Stromal cell of bone marrow (primary cell): ENCODE measurements around the gene TBPL2.
A peak's percentile ranks its signal among the peaks of the same experiment; 100 is the strongest.
"Not testable (repeated sequence)": the region's sequence is repeated elsewhere in the genome, so short reads cannot be mapped to it uniquely, and the experiment has no call there.

ENCODE experiments used
- DNase-seq: peaks from one replicate; pipeline ENCODE4 v3.0.0-alpha.2; 2012; ENCODE audit warnings: low read depth

TBPL2 gene

DNA sequence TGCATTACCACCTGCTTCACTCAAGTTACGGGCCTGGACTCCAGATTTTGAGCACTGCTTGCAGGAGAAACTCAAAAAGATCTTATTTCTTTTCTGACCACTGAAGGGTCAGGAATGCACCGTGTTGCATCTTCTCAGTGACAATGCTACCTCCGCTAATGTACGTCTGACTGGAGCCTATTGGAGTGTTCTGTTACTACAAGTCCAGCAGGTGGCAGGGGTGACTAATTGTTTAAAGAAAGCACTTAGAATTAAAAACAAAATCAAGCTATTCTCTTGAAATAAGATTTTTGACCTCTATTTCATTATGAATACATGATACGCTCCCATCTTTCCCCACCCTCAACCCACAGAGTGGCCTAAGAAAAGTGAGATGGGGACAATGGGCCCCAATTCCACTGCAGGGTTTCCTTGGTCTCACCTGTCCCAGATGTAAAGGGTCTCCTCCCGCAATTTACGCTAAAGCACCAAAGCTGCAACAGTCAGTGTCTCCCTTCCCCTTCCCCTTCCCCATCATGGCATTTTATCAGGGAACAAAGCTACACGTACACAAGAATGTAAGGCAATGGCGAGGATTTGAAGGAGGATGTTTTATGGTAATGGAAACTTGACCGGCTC lies 2.2 kb downstream of the TBPL2 start:
- DNase-seq: peak; percentile 44

DNA sequence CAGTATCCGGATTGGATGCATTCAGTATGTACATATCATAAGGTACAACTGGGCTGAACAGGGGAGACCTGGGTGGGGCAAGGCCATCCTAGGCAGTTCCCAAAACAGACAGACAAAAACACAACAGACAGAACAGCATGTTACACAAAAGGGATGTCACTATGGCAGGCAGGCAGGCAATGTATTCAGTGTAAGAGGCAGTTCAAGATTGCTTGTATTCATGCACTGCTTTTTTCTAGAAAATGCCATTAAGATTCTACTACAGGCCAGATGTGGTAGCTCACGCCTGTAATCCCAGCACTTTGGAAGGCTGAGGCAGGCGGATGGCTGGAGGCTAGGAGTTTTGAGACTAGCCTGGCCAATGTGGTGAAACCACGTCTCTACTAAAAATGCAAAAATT lies 3.5 kb downstream of the TBPL2 start:
- DNase-seq: no peak

DNA sequence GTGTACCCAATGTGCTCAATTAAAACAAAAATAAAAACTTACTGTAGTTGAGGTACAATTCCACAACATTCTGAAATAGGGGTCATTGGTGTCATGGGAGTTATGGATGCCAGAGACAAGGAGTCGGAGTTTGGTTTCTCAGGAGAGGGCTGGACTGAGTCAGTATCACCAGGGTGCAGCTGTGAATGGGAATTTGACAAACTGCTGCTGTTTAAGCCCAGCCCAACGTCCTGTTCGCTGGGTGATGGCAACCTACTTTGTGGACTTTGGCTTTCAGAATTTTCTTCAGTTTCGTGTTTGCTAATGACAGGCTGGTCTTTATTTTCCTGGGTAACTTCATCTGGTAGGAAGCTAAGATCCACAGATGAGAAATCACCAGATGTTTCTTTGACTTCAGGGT lies 3.9 kb downstream of the TBPL2 start:
- no peak for DNase-seq

DNA sequence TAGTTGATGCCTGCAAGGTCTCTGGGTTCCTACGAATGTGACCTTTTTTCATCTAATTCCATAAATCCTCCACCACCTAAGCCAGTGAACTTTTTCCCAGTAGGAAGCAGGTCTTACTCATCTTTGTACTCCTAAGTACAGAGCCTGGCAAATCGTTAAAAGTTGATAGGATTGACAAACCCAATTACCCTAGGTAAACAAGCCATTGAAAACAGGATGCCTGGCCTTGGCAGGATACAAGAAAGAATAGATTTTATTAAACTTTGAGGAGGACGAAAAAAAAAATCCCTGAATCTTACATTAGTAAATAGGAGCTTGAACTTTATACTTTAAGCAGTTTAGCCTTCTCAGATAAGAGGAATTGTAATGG lies 5.6 kb downstream of the TBPL2 start:
- no peak for DNase-seq

DNA sequence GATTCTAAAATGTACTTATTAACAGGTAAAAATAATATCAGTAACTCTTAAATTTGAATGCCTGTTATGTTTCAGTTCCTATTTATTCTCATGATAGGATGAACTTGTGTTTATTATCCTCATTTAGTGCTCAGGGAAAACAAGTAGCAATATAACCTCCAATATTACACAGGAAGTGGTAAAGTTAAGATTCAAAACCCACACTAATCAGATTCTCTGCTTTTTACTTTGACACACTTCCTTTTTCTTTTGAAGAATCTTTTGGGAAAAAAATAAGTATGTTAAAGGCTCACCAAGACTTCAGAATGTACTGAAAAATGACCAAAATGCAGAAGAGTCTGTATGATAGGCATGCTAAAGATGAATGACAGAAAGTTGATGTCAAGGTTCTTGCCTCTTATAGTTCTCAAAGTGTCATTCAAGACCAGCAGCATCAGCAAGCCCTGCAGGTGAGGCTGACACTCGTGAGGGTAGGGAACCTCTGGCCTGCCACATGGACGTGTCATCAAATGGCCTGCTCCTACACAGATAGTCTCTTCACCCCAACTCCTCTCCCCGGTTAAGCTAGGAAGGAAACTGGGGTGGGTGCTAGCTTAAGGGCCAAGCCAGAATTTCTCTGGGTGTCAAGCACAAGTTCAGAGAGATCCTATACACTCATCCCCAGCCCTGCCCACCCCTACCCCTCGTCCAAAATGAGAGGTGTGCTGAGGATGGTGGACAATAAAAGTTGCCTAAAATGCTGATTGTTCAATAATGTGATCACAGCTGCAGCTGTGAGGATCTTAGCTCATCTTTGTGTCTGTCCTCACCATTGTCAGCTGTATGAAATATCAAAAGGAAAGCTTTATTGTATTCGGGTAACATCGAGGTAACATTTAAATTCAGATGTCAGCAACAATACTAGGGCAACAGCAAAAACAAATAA lies 6.3 kb downstream of the TBPL2 start:
- DNase-seq: no peak

DNA sequence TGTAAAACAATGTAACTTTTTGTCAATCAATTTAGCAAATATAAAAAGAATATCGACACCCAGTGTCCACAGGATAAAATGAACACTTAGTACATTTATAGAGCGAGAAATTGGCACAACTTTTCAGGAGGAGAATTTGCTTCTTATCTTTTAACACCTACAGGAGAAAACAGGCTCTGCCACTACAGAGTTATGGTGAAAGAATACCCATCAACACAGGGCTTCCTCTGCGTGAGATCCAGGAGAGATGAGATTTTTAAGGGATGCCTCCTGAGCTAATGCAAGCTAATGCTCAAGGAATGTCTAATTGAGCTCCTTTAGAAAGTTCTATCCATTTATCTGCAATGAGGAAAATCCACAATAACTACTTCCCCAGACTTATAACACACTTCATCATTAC lies 7.8 kb downstream of the TBPL2 start:
- no peak for DNase-seq

DNA sequence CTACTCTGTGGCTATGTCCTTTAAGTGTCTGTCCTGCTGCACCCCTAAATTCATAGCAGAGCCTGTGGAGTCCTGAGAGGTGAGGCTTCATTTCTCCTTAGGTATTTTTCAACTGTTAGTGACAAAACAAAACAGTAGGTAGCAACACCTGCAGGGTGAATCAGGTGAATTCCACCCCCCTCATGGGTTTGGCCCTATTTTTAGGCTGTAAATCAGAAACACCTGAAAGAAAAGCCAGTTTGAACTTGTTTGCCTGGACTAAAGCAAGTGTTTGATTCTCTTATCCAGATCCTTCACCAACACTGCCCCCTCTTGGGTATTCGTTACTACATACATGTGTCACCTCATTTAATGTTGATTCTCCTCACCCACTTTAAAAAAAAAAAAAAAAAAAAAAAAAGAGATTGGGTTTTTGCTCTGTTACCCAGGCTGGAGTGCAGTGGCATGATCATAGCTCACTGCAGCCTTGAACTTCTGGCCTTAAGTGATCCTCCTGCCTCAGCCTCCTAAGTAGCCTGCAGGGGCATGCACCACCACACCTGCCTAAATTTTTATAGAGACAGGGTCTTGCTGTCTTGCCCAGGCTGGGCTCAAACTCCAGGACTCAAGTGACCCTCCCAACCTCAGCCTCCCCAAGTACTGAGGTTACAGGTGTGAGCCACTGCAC lies 10.3 kb downstream of the TBPL2 start:
- peak; percentile 49 for DNase-seq

DNA sequence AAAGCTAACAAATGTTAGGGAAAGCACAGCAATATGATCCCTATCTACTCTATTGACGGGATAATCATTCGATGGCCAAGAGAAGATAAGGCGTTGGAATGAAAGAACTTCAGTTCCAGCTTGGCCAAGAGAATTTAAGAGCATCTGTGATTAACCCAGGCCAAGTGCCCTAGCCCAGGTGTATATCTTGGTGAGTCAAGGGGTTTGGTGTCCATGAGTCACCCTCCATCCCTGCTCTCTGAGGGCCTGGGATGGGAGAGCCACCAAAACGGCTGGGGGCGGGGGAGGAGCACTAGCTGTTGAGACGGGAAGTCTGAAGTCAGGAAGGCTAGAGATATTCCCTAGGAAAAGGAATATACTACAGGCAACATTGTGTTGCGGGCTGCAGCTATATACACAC lies 13.0 kb downstream of the TBPL2 start:
- no peak for DNase-seq

DNA sequence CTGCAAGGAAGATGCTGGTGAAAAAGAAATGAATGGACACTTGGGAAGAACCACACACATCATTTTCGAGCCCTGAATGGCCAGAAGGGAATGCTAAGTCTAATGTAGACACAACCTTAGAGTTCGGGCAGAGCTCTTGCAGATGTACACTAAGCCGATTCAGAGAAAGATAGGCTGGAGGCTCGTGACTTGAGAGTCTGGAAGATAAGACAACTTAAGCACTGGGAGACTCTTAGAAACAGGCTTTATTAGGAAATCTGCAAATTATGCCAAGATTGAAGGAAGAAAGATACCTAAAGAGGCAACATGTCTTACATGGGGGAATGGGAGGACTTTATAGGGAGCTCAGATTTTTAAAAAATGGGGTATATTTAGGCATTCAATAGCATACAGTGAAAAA lies 13.5 kb downstream of the TBPL2 start:
- no peak for DNase-seq

DNA sequence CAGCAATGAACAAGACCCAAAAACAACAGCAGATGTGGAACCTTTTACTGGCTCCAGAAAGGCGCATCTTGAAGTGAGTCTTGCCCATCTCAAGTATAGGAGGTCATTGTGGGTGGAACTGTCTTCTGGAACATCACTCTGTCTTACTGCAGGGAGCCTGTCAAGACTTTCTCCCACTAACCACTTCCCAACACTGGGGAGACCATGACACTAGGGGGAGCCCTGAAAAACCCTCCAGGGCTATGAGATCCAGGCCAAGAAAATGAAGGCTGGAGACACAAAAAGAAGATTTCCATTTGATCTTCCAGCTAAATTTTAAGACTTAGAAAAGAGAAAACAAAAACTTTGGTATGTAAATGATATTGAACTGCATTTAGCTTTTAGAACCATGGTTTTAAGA lies 15.3 kb downstream of the TBPL2 start:
- DNase-seq: no peak

DNA sequence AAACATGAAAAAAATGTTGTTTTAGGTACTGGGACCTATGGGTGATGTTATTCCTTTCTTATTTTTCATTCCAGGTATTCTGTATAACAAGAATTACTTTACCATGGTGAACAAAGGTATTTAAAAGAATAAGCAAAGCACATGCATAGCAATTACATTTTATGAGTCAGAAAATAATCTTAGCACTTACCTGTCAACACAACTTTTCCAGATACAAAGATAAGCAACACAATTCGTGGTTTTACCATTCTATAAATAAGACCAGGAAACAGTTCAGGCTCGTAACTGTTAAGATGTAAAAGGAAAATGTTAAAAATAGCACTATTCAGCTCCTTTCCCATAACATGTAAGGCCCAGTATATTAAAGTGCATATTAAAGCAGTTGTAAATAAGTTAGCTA lies 16.4 kb downstream of the TBPL2 start:
- no peak for DNase-seq

DNA sequence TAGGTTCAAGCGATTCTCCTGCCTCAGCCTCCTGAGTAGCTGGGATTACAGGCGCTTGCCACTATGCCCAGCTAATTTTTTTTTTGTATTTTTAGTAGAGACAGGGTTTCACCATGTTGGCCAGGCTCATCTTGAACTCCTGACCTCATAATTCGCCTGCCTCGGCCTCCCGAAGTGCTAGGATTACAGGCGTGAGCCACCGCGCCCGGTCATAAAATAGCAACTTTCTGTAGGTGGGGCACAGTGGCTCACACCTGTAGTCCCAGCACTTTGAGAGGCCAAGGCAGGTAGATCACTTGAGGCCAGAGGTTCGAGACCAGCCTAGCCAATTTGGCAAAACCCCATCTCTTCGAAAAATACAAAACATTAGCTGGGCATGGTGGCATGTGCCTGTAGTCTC lies 18.1 kb downstream of the TBPL2 start:
- DNase-seq: not testable (repeated sequence)

DNA sequence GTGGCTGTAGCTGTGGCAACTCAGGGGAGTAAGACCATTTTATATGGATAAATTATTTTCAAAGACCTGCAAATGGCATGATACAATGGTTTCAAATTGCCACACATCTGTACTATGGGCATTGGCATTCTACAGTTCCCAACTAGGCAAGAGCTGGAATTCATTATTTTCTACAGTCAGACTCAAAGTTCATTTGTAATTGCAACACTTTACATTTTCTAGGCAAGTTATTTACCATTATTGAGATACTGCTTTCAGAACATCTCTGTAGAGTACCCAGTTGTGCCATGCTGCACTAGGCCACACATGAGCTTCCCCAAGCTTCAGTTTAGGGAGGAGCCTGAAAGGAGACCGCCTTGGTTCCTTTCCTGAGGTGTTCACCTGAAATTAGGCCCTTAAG lies 20.8 kb downstream of the TBPL2 start:
- no peak for DNase-seq

DNA sequence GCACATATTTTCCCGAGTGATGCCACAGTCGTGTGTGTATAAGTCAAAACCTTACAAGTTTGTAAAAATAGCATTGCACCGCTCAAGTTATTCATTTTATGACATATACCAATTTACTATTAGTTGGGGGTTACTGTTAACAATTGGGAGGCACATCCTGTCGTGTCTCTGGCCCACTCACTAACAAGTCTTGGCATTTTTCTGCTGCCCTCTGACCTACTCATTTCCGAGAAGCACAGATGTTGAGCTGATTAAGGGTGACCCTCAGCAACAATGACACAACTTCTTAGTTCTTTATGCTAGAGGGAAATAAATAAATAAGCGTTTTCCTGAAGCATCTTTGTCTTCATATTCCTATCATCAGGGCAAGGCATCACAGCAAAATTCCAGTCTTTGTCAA lies 22.0 kb downstream of the TBPL2 start:
- DNase-seq: no peak

DNA sequence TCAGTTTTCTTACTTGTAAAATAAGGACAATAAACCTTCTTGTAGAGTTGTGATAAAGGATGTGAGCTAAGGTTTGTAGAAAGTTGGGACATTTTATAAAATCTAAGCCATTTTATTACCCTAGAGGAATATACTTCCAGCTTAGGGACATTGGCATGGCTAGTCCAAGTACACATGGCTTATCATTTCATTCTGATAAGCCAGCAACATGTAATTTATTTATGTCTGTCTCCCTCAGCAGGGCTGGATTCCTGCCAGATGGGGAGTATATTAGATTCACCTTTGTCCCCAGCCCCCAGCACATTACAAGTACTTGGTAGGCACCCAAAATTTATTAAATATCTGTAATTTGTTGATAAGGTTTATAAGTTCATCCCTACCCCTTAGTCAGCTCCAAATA lies 22.5 kb downstream of the TBPL2 start:
- no peak for DNase-seq

DNA sequence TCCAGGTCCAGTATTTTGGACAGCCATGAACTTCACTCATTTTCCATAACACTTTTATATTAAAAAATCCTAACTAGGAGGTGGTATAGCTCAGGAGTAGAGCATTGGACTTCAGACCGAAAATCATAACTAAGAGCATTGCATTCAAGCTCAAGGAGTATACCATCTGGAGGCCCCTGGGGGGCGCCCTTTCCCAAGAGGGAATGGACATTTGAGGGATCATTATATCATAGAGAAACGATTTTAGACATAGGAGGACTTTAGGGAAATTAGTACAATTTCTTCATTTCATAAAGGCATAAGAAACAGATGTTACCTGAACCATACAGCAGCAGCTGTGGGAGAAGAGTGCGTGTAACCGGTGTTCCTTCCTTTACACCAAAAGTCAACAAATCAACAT lies 23.6 kb downstream of the TBPL2 start:
- DNase-seq: no peak

DNA sequence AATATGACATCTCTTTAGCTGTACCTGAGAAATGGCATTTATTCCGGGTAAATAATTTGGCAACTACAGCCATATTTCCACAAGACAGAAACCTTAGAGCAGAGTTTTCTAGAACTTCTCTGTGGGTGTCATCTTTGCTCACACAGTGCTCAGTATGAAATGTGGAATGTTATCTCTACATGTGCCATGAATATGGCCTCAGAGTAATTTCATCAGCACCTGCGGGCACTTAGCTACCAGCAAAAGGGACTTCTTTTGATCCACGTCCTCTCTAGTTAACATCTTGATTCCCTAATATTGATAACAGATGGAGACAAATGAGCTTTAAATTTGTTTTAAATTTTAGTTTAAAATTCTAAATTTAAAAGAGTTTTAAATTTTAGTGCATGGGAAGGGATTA lies 25.9 kb downstream of the TBPL2 start:
- no peak for DNase-seq

DNA sequence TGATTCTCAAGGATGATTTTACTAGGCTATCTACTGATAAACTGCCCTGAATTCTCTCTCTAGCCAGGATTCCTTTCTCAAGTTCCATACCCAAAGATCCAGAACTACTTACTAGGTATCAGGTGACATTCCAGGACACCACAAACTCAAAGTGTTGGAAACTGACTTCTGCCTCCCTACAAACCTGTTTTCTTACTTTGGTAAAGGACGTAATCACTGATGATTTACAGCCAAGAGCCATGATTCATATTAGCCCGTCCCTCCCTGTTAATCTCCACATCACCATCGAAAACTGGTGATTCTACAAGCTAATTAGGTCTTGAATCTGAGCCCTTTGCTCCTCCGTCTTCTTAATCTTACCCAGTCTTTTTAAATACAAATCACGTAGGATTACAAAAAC lies 27.7 kb downstream of the TBPL2 start:
- no peak for DNase-seq

DNA sequence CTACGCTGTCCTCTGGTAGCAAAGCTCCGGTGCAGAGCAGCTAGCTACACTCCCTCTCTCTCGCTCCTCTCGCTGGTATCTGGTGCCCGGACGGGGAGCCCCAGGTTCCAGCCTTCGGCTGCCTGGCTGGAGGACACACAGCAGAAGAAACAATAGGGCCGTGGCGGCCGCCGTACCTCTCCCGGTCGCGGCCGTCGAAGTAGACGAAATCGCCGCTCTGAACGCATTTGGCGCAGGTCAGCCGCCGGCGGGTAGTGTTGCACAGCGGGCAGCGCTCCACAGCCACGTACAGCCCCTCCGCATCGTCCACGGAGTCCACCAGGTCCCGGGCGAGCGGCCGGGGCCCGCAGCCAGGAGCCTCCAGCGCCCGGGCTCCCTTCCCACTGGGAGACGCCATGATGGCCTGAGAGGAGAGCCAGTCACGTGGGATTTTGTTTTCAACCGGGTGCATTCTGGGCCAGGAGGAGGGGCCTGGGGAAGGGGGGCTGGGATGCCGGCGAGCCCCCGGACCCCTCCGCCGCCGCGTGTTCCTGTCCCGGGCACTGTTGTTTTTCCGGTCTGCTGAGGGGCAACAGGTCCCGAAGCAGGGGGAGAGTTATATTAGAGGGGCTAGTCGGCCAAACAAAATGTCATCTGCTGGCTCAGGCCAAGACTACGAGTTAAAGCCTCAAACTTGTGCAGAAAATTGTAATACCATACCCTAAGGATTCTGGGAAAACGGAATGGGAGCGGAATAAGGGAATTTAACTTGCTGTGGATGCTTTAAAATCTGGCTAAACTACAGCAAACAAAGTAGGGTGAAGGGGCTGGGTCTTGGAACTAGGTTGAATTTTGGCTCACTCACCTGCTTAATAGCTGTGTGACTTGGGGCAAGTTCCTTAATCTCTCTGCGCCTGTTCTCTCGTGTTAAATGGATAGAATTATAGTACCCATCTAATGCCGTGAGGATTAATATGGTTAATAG lies 28.7 kb downstream of the TBPL2 start, which contains the start of gene ATG14:
Gene ATG14, minus strand, starts transcription at position 405 of the 964 bp plus-strand sequence. Its CDS starts 8 bp downstream, at position 397.
- DNase-seq: peak; percentile 78

DNA sequence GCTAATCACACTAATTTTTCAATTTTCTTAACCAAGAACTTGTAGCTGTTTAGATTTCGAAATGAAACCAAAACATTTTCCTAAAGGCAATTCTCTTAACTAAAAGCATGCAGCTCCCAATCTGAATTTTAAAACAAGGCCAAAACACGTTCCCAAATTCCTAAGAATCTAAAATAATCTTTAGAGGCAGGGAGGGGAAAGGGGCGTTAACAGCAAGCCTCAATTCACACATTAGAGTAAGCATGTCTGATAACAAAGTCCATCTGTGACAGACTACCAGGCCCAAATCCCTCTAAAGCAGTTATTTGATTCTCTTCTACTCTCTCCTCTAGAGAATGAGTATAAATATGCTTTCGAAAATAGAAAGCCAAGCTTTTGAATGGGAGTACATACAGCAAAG lies 29.5 kb downstream of the TBPL2 start:
- no peak for DNase-seq

DNA sequence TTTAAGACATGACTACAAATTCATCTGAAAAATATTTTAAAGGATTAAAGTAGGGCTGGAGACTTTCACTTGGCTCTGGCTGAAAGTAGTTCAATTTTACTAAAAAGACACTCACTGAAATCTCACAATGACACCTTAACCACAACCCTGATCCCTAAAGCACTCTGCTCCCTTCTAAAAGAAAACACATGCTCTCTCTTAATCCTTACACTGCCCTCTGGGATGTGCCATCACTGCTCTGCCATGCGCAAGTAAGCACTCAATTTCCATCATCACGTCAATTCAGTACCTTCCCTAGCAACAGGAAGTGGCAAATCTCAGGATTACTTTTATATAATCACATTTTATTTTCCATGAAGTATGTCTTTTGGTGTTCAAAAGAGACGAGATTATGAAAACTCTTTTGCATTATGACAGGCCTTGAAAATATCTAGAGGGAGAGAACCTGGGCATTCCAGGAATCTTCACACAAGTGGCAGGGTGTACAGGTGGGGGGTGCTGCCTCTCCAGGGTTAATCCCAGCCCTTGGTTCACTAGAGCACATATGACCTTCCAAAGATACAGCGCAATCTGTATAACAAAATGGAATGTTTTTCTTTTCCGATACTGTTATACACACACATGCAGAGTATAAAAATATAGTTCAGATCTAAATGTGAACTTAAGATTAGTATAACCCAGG lies 36.1 kb downstream of the TBPL2 start:
- DNase-seq: no peak
